B cell (primary cell): ENCODE results near the gene WASHC4. TPM values are rescaled to one million over a fixed set of nuclear protein-coding genes. Genes with fewer than 3 reads are reported as not detected.
"Not testable (repeated sequence)": the region's sequence is repeated elsewhere in the genome, so short reads cannot be mapped to it uniquely, and the experiment has no call there.

Experiments used
- ATAC-seq: fragments of 200-7000 bp; cut with Tn5 transposase; one replicate; pipeline ENCODE4 v1.10.0; 2021; ENCODE audit warnings: low read depth, mild to moderate bottlenecking, moderate number of reproducible peaks, moderate library complexity
- CTCF ChIA-PET: fragments of 350-600 bp; sonication (Branson Sonifier 250); formaldehyde crosslinking; loops from one replicate; lab custom pipeline; 2021; ENCODE audit warnings: antibody characterized with exemption, inconsistent platforms; lab: Charles Lee
- POLR2A ChIA-PET: fragments of 350-600 bp; sonication (Branson Sonifier 250); formaldehyde crosslinking; loops from one replicate; lab custom pipeline; 2021; ENCODE audit warnings: antibody characterized with exemption; lab: Charles Lee
- DNase-seq: peaks from one replicate; pipeline ENCODE4 v3.0.0; 2013
- H2AFZ ChIP-seq: 2 replicates; pipeline ENCODE4 v1.6.1; 2012; ENCODE audit warnings: mild to moderate bottlenecking, low read depth, low read length; ENCODE audit not compliant: insufficient read depth, poor library complexity, severe bottlenecking
- H3K27ac ChIP-seq, 2 donors: 1 replicate in 1 of 2; 2 replicates in 1 of 2; pipeline ENCODE4 v1.5.1; 2012 to 2013; ENCODE audit warnings: low read length in 2 of 2, mild to moderate bottlenecking in 2 of 2, moderate library complexity in 1 of 2
- H3K27me3 ChIP-seq, 4 experiments: fragments of 200-600 bp in 1 of 4; sonication (generic) in 1 of 4; replicated peaks in 1 of 4; 1 replicate in 2 of 4; 2 replicates in 2 of 4; pipeline versions ENCODE4 v1.6.1 to v1.7.0; 2013 to 2016; ENCODE audit warnings: low read length in 3 of 4, mild to moderate bottlenecking in 2 of 4, mixed read lengths in 1 of 4, moderate library complexity in 1 of 4; ENCODE audit not compliant: insufficient read depth in 4 of 4, control insufficient read depth in 3 of 4; ENCODE audit errors: control extremely low read depth in 1 of 4
- H3K36me3 ChIP-seq, 2 experiments: replicated peaks in 1 of 2; 1 replicate in 1 of 2; 2 replicates in 1 of 2; pipeline versions ENCODE4 v1.6.1 to v1.7.1; 2013; ENCODE audit warnings: low read length in 1 of 2; ENCODE audit not compliant: insufficient read depth in 2 of 2, control insufficient read depth in 1 of 2; ENCODE audit errors: control extremely low read depth in 1 of 2, extremely low read depth in 1 of 2
- H3K4me1 ChIP-seq, 2 donors: fragments of 200-600 bp in 1 of 2; sonication (generic) in 1 of 2; 1 replicate in 1 of 2; 2 replicates in 1 of 2; pipeline versions ENCODE4 v1.5.1 to v1.6.1; 2013 to 2017; ENCODE audit warnings: low read length in 2 of 2; ENCODE audit not compliant: control insufficient read depth in 2 of 2, insufficient read depth in 2 of 2
- H3K4me2 ChIP-seq: replicated peaks from 2 replicates; pipeline ENCODE3; 2012; ENCODE audit warnings: mild to moderate bottlenecking, low read depth, low read length; ENCODE audit not compliant: poor library complexity, severe bottlenecking
- H3K4me3 ChIP-seq, 5 experiments: fragments of 200-600 bp in 1 of 5; sonication (generic) in 1 of 5; 1 replicate in 3 of 5; 2 replicates in 2 of 5; pipeline versions ENCODE4 v1.5.1 to v1.7.0; 2011 to 2016; ENCODE audit warnings: low read length in 4 of 5, mild to moderate bottlenecking in 4 of 5, low read depth in 2 of 5, control low read depth in 1 of 5, moderate library complexity in 1 of 5; ENCODE audit not compliant: insufficient read depth in 1 of 5; ENCODE audit errors: control extremely low read depth in 1 of 5, extremely low read depth in 1 of 5
- H3K79me2 ChIP-seq: fragments of 200-600 bp; sonication (generic); one replicate; pipeline ENCODE4 v1.6.0; 2016; ENCODE audit warnings: low read length; ENCODE audit not compliant: control insufficient read depth, insufficient read depth
- H3K9ac ChIP-seq: fragments of 200-600 bp; sonication (generic); 2 replicates; pipeline ENCODE4 v1.6.1; 2017; ENCODE audit warnings: mild to moderate bottlenecking, low read length, moderate library complexity
- H3K9me3 ChIP-seq, 3 donors: one replicate each; pipeline versions ENCODE4 v1.6.1 to v1.7.1; 2013; ENCODE audit warnings: low read length in 2 of 3; ENCODE audit not compliant: control insufficient read depth in 2 of 3, insufficient read depth in 1 of 3; ENCODE audit errors: control extremely low read depth in 1 of 3
- H4K20me1 ChIP-seq: 2 replicates; pipeline ENCODE4 v1.6.0; 2012; ENCODE audit warnings: mild to moderate bottlenecking, low read length; ENCODE audit not compliant: insufficient read depth, control insufficient read depth, poor library complexity, severe bottlenecking
- H3K27ac Mint-ChIP-seq: one replicate; pipeline ENCODE4 v1.8.0; 2021; ENCODE audit warnings: mixed read lengths
- H3K27me3 Mint-ChIP-seq: one replicate; pipeline ENCODE4 v1.8.0; 2021; ENCODE audit warnings: mixed read lengths
- H3K4me1 Mint-ChIP-seq: one replicate; pipeline ENCODE4 v1.8.0; 2021; ENCODE audit warnings: mixed read lengths
- H3K4me3 Mint-ChIP-seq: one replicate; pipeline ENCODE4 v1.8.0; 2021; ENCODE audit warnings: mixed read lengths
- H3K9me3 Mint-ChIP-seq: one replicate; pipeline ENCODE4 v1.8.0; 2022; ENCODE audit warnings: mixed read lengths; ENCODE audit not compliant: insufficient read depth
- EZH2 ChIP-seq: IDR thresholded peaks from 2 replicates; pipeline ENCODE4 v1.6.1; 2012; ENCODE audit warnings: borderline replicate concordance, low read depth, mild to moderate bottlenecking, moderate library complexity, low read length; ENCODE audit not compliant: insufficient read depth, poor library complexity, severe bottlenecking
- WGBS: methylation state at CpG from one replicate; pipeline ENCODE4 v1.1.5; 2013; ENCODE audit warnings: missing lambda C conversion rate; ENCODE audit not compliant: insufficient coverage; 5-methylcytosine and 5-hydroxymethylcytosine counted together
- intact Hi-C: fragments of 100-400 bp; cut with micrococcal nuclease; formaldehyde crosslinking; loops from one replicate; pipeline ENCODE4 v1.10.0; 2022
- polyA plus RNA-seq: library from polyadenylated mRNA; depleted of rRNA; stranded (reverse); fragments of >200 nt; gene quantifications from 2 replicates; pipeline ENCODE4 v1.2.3, GENCODE V29; 2012
- total RNA-seq, 2 donors: library from RNA; stranded (reverse); fragments of 120-200 nt in 1 of 2; gene quantifications; 1 replicate in 1 of 2; 2 replicates in 1 of 2; pipeline versions ENCODE4 v1.2.3 to v1.2.4, GENCODE V29; 2013 to 2022
- TF ChIP-seq, protein P1 (sequence below): fragments of 200-600 bp; IDR thresholded peaks from one replicate; pipeline ENCODE4 v1.8.0; 2022; ENCODE audit warnings: antibody characterized with exemption, mild to moderate bottlenecking

Gene WASHC4
- total and polyA plus RNA-seq, 2 donors (not counting 1 experiment from before 2014, with no cell fraction given): 55.2 to 240 TPM

DNA sequence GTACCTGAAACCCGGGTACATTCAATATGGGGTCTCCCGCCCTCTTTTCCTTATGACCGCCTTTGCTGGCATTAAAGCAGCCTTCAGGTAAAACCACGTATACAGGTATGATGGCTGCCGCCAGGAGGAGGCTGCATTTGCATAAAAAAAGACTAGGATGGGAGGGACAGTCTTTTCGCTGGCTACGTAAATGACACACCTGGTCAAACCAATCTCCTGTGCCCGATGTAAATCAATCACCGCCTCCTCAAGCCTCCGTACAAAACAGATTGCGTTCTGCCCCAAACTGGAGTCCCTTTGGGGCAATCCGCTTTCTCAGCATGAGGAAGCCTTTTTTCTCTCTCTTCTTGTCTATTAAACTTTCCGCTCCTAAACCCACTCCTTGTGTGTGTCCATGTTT is 15.2 kb upstream of the WASHC4 start:
- Mint-ChIP-seq H3K27me3 (peaks cover 9% of the 10 kb centered on the region), H3K4me3 (no peak overlapping the region), H3K4me1 (no peaks in the 10 kb centered on the region), H3K27ac (no peak overlapping the region), H3K9me3 (peaks cover 14% of the 10 kb centered on the region)
- DNase-seq: no peak
- H2AFZ ChIP-seq: no peak overlapping the region
- H3K4me1 ChIP-seq: no peaks in the 10 kb centered on the region
- H3K79me2 ChIP-seq: no peaks in the 10 kb centered on the region
- peaks cover 4 to 15% (median 13%) of the 10 kb centered on the region in 3 donors for H3K9me3 ChIP-seq
- ChIA-PET CTCF (no interaction called here), POLR2A (interaction anchor here (0.8 kb wide), 1 partner anchor 816 kb away, joined by 3 read pairs; no protein-coding TSS in a partner anchor)
- intact Hi-C loops: no loop called here
- no peak overlapping the region for H3K27ac ChIP-seq
- no peak for ATAC-seq
- 86% methylated on average over 12 of the region's 13 CpGs for WGBS
- H3K9ac ChIP-seq: no peak overlapping the region
- no peak overlapping the region for H3K4me3 ChIP-seq
- H4K20me1 ChIP-seq: no peaks in the 10 kb centered on the region
- H3K36me3 ChIP-seq: no peaks in the 10 kb centered on the region
- H3K4me2 ChIP-seq: no peak overlapping the region
- no peaks in the 10 kb centered on the region for H3K27me3 ChIP-seq
- TF ChIP-seq, protein P1, sequence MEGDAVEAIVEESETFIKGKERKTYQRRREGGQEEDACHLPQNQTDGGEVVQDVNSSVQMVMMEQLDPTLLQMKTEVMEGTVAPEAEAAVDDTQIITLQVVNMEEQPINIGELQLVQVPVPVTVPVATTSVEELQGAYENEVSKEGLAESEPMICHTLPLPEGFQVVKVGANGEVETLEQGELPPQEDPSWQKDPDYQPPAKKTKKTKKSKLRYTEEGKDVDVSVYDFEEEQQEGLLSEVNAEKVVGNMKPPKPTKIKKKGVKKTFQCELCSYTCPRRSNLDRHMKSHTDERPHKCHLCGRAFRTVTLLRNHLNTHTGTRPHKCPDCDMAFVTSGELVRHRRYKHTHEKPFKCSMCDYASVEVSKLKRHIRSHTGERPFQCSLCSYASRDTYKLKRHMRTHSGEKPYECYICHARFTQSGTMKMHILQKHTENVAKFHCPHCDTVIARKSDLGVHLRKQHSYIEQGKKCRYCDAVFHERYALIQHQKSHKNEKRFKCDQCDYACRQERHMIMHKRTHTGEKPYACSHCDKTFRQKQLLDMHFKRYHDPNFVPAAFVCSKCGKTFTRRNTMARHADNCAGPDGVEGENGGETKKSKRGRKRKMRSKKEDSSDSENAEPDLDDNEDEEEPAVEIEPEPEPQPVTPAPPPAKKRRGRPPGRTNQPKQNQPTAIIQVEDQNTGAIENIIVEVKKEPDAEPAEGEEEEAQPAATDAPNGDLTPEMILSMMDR: no peak
- no peak for TF ChIP-seq EZH2

DNA sequence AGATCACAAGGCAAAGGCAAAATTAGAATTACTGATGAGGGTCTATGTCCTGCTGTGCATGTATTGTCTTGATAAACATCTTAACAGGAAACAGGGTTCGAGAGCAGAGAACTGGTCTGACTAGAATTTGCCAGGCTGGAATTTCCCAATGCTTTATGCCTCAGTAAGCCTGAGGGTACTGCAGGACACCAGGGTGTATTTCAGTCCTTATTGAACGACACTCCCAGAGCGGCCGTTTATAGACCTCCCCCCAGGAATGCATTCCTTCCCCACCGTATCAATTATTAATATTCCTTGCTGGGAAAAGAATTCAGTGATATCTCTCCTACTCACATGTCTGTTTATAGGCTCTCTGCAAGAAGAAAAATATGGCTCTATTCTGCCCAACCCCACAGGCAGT is 12.2 kb upstream of the WASHC4 start:
- H2AFZ ChIP-seq, H3K36me3 ChIP-seq, H3K4me3 ChIP-seq, H3K4me1 ChIP-seq, H3K27me3 ChIP-seq, intact Hi-C loops, H3K27ac Mint-ChIP-seq, DNase-seq, H4K20me1 ChIP-seq, POLR2A ChIA-PET, H3K79me2 ChIP-seq, H3K4me1 Mint-ChIP-seq, H3K9ac ChIP-seq, H3K4me3 Mint-ChIP-seq, H3K4me2 ChIP-seq, CTCF ChIA-PET, ATAC-seq, H3K27ac ChIP-seq: not testable (repeated sequence)
- Mint-ChIP-seq H3K9me3 (peaks cover 14% of the 10 kb centered on the region), H3K27me3 (peaks cover 17% of the 10 kb centered on the region)
- 92% methylated on average over 2 of the region's 5 CpGs for WGBS
- H3K9me3 ChIP-seq: peaks cover 4 to 15% (median 13%) of the 10 kb centered on the region in 3 donors
